Measurements from ENCODE around the gene SNAP29. TPM values are rescaled to one million over a fixed set of nuclear protein-coding genes. Genes with fewer than 3 reads are reported as not detected.

The SNAP29 gene
- total and polyA plus RNA-seq, 9 of the 15 experiments (the other 6 are each of a cell fraction or from before 2014, with no cell fraction given) = 19.5 to 250 (median 75.9) TPM

GRCh38 chr22:20889025-20889704 is 30.4 kb downstream of the SNAP29 start (continued):
- TF ChIP-seq HMG20B (CRISPR knock-in tag; IDR thresholded peaks at IDR 0.05) = 0 out of 2 replicates have a peak, but pooled peaks have one; percentile 75
- no peak for TF ChIP-seq ZNF121 (CRISPR knock-in tag; conservative IDR thresholded peaks at IDR 0.05)
- TF ChIP-seq, protein P1, sequence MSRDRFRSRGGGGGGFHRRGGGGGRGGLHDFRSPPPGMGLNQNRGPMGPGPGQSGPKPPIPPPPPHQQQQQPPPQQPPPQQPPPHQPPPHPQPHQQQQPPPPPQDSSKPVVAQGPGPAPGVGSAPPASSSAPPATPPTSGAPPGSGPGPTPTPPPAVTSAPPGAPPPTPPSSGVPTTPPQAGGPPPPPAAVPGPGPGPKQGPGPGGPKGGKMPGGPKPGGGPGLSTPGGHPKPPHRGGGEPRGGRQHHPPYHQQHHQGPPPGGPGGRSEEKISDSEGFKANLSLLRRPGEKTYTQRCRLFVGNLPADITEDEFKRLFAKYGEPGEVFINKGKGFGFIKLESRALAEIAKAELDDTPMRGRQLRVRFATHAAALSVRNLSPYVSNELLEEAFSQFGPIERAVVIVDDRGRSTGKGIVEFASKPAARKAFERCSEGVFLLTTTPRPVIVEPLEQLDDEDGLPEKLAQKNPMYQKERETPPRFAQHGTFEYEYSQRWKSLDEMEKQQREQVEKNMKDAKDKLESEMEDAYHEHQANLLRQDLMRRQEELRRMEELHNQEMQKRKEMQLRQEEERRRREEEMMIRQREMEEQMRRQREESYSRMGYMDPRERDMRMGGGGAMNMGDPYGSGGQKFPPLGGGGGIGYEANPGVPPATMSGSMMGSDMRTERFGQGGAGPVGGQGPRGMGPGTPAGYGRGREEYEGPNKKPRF (IDR thresholded peaks at IDR 0.05; ENCODE audit: low read depth, low read length) = no peak
- TF ChIP-seq MEIS2 (IDR thresholded peaks at IDR 0.05; ENCODE audit: partially characterized antibody) = no peak
- peak; percentile 82 for TF ChIP-seq MAFF (IDR thresholded peaks at IDR 0.05; ENCODE audit: low read length)
- TF ChIP-seq NR2C1 (IDR thresholded peaks at IDR 0.05) = no peak
- TF ChIP-seq NR2C1 (tag; IDR thresholded peaks at IDR 0.05) = peak; percentile 66
- TF ChIP-seq CCNT2 (IDR thresholded peaks at IDR 0.05; ENCODE audit: borderline replicate concordance, extremely low read depth, insufficient read length, low read depth, low read length) = no peak
- no peak for TF ChIP-seq CBFA2T2 (conservative IDR thresholded peaks at IDR 0.05)
- no peak for TF ChIP-seq TEAD2 (tag; IDR thresholded peaks at IDR 0.05)
- TF ChIP-seq CHAMP1 (IDR thresholded peaks at IDR 0.05) = no peak
- TF ChIP-seq, protein P2, sequence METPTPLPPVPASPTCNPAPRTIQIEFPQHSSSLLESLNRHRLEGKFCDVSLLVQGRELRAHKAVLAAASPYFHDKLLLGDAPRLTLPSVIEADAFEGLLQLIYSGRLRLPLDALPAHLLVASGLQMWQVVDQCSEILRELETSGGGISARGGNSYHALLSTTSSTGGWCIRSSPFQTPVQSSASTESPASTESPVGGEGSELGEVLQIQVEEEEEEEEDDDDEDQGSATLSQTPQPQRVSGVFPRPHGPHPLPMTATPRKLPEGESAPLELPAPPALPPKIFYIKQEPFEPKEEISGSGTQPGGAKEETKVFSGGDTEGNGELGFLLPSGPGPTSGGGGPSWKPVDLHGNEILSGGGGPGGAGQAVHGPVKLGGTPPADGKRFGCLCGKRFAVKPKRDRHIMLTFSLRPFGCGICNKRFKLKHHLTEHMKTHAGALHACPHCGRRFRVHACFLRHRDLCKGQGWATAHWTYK (CRISPR knock-in tag; IDR thresholded peaks at IDR 0.05) = 0 out of 2 replicates have a peak, but pooled peaks have one; percentile 6
- TF ChIP-seq ZNF431 (CRISPR knock-in tag; IDR thresholded peaks at IDR 0.05) = no peak
- no peak for TF ChIP-seq RBM34 (IDR thresholded peaks at IDR 0.05; ENCODE audit: borderline replicate concordance, insufficient read depth, low read length)
- TF ChIP-seq, protein P3, sequence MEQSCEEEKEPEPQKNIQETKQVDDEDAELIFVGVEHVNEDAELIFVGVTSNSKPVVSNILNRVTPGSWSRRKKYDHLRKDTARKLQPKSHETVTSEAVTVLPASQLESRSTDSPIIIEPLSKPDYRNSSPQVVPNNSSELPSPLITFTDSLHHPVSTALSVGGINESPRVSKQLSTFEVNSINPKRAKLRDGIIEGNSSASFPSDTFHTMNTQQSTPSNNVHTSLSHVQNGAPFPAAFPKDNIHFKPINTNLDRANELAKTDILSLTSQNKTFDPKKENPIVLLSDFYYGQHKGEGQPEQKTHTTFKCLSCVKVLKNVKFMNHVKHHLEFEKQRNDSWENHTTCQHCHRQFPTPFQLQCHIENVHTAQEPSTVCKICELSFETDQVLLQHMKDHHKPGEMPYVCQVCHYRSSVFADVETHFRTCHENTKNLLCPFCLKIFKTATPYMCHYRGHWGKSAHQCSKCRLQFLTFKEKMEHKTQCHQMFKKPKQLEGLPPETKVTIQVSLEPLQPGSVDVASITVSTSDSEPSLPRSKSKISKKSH (CRISPR knock-in tag; IDR thresholded peaks at IDR 0.05) = 0 out of 2 replicates have a peak, but pooled peaks have one; percentile 35
- no peak for TF ChIP-seq L3MBTL2 (IDR thresholded peaks at IDR 0.05)
- peak; percentile 8 for TF ChIP-seq POLR2B (IDR thresholded peaks at IDR 0.05; ENCODE audit: low read depth, partially characterized antibody)
- TF ChIP-seq GTF2B (IDR thresholded peaks at IDR 0.05; ENCODE audit: extremely low read depth, insufficient read length) = no peak
- no peak for TF ChIP-seq CBFB (CRISPR knock-in tag; IDR thresholded peaks at IDR 0.05)
- 0 out of 2 replicates have a peak, but pooled peaks have one; percentile 26 for TF ChIP-seq KDM2B (CRISPR knock-in tag; IDR thresholded peaks at IDR 0.05)
- TF ChIP-seq ZNF184 (CRISPR knock-in tag; IDR thresholded peaks at IDR 0.05) = no peak
